ENCODE measurements around the gene PARD3B.

DNA sequence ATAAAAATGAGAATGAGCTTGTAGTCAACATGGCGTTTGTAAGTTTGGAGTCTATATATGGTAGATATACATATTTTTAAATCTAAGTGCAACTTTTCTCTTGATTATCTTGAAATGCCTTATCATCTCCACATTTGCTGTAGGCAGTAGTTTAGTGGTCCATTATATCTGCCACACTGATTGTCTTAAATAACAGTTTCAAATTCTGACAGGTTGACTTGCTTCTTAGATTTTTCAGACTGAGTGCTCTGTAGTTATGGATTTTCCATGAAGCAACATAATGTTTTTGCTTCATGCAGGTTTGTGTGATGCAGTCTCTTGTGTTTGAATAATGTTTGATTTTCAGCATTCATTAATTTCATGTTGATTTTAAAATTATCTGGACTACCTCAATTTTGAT is 12.3 kb downstream of the PARD3B start:
- TF ChIP-seq POLR2A (IDR thresholded peaks at IDR 0.05) (no peak), CTCF (IDR thresholded peaks at IDR 0.05) (no peak), POLR2AphosphoS5 (IDR thresholded peaks at IDR 0.05; ENCODE audit: insufficient read depth in 1 of 2, low read depth in 1 of 2) (no peak)
